GM21447 (cell line): ENCODE measurements around the gene ALK.

Experiments used
- ATAC-seq: cut with Tn5 transposase; IDR thresholded peaks from one replicate; pipeline ENCODE4 v1.9.1; 2021; ENCODE audit not compliant: unreplicated experiment

The ALK gene

DNA sequence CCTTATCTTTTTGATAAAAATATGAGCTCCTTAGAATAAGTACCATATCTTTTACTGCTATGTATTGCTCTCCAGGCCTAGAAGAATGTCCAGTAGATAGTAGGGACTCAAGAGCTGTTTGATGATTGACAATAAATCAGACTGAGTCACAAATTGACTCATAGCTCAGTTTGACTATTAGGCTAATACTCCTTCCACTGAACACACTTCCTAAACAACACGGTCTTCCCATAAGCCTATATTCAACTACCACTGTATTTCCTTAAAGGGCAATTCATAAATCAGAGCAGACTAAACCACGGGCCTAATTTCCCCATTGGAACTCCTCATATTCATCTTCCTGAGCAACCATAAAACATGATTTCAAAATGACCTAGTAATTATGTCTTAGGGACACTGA, 258.5 kb downstream of the ALK start:
- ATAC-seq: no peak

DNA sequence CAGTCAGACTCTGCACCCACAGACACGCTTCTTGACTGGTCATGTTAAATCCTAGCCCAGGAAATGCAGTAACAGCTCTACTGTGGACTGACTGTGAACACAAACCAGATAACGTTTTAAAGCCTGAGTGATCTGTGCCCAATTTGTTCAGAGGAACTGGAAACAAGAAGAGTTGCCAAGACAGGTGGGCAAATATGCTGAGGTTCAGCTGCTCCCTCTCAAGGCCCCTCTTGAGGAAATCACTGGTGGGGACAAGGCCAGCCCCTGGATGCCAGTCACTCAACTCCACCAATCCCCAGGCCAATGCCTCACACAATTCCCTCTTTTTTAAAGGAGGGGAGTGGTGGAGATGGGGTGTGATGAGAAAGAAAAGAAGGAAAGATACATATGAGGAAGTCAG, 261.2 kb downstream of the ALK start:
- no peak for ATAC-seq

DNA sequence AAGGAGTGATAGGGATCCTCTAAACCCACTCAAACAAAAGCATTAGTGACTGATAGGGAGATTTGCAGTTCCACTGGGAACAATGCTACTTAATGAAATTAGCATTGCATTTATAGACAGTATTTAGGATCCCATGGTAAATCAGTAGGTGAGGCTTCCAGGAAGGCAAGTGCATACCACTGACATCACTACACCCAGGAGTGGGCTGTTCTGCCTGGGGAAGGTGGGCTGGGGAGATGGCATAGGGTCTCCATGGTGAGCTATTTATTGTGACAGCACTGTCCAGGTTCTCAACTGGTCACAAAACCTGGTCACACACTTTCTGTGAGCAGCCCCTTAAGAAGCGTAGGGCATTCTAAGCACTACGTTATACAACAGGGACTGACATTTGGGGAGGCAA, 262.2 kb downstream of the ALK start:
- no peak for ATAC-seq

DNA sequence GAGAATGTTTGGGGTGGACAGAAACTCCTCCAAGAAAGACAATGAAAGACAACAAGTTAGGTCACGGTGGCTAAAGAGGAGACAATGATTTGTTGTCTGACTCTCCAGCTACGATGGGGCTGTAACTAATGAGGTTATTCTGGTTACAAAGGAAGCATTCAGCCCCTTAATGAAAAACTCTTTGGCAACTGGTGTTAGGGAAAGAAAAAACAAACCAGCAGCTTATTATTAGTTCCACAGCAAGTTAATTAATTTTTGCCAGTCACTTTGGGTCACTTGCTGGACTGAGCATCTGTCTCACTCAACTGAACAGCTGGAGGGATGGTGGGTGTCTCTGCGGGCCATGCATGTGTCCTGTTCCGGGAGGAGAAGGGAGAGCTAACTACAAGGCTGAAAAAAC, 263.7 kb downstream of the ALK start:
- no peak for ATAC-seq

DNA sequence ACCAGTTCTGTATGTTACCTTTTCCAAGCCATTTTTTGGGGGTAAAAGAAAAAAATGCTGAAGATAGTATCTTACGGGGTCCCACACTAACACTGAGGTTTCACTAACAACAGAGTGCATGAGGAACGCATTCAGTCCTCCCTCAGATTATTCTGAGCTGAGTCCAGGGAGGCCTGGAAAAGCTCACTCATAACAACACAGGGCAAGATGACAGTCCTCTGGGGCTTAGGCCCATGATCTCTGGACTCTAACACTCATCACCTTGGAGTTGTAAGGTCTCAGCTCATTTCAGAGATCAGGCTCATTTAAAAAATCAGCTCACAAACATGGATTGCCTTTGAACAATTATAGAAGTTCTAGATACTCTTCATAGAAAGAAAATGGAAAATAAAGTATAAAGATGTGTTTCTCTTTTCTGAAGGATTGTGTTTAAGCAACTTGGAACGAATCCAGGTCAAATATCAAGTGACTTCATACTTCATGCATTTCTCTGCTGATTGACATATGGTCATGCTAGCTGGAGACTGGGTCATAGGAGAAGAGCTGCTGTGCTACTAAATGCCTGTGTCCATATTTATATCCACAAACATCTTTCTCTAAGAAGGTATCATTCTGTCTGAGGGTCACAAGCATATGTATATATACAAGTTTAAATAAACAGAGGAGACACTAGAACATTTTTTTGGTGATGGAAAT, 265.8 kb downstream of the ALK start:
- no peak for ATAC-seq

DNA sequence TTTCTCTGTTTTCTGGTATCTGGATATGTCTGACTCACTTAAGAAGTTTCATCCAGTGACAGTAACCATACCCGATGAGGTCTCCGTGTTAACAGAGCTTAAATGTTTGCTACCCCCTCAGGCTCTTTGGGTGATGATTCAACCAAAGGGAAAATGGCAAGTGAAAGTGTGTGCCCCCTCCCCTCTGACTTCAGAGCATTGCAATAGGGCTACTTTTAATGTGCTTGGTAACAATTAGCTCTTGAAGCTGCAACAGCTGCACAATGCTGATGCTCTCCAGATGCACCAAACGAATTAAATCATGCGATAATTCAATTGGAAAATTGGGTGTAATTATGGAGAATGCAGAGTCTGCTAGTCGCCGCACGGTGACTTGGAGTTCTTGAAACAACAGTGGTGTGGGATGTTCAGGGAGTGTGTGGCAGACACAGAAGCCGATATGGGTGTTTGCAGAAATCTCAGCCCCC, 270.7 kb downstream of the ALK start:
- no peak for ATAC-seq

DNA sequence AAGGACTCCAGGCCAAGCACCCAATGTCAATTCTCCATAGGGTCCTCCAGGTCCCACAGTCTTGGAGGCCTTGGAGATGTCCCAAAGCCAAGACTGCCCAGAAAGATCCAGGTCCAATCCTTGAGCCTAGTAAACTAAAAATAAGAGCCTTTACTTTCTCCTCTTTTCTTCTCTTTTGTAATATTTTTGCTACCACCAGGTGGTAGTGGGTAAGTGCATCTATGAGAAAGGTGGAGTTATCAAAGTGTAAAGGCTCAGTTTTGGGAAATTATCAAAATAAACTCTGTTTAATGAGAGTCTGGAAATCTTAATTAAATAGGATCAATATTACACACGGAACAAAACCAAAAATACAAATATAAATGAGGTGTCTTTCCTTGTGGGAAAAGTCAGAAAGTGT, 276.4 kb downstream of the ALK start:
- no peak for ATAC-seq

DNA sequence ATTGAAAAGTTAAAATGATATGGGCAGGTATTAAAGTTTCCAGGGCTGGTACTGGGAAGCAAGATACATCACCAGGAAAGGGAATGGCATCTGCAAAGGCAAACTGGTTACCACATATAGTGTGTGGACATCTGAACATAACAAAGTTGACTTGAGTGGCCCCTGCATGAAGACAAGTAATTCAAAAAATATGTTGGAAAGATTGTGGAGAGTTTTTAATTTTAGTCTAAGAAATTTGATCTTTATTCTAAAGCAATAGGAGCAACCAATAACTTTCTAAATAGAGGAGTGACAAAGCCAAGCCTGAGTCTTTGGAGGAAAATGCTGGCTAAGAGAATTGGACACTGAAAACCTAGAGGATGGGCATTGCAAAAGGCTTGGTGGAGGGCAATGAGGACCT, 278.2 kb downstream of the ALK start:
- ATAC-seq: no peak

DNA sequence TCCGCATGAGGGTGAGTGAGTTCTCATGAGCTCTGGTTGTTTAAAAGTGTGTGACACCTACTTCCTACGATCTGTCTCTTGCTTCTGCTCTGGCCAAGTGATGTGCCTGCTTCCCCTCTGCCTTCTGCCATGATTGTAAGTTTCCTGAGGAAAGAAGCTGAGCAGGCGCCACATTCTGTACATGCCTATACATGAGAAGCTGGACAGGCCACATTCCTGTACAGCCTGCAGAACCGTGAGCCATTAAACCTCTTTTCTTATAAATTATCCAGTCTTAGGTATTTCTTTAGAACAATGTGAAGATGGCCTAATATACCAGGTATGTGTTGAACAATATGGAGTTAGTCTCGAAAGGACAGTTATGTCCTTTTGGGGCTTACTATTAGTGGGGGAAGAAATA, 281.0 kb downstream of the ALK start:
- no peak for ATAC-seq

DNA sequence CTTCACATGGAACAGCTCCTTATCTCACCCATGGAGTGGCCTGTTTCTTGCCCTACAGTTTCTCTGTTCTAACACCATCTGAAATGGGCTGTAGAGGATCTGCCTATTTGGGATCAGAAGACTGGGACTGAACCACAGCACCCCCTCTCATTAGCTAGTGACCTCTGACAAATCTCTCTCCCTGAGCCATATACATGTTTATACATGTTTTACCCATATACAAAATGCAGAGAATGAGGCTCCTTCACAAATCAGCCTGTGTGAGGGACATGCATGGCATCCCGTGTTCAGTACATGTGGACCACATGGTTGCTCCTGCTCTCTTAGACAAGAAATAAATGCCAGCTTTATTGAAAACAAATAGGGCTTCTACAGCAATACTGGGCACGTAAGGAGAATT, 282.7 kb downstream of the ALK start:
- ATAC-seq: no peak

DNA sequence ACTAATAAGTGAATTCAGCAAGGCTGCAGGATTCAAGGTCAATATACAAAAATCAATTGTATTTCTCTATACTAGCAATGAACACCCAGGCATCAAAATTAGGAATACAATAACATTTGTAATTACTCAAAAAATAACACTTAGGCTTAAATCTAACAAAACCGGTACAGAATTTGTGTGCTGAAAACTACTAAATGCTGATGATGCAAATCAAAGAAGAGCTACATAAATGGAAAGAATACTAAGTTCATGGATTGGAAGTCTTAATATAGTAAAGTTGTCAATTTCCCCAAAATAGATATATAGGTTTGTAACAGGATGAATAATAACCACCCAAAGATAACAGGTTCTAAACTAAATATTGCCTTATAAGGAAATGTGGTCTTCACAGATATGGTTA, 286.5 kb downstream of the ALK start:
- no peak for ATAC-seq

DNA sequence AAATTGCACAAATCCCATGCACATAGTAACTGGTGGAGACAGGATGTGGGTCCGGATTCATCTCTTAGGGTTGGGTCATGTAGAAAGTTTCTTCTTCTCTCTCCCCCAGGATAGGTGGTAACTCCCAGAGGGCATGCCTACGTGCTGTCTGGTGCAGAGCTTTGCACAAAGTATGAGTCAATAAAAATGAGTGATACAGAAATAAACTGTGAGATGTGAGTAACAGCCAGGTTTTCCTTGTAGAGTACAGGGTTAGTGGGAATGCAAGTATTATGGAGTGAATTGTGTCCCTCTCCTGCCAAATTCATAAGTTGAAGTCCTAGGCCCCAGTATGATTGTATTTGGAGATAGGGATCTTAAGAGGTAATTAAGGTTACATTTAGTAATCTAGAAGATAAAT, 289.4 kb downstream of the ALK start:
- ATAC-seq: no peak

DNA sequence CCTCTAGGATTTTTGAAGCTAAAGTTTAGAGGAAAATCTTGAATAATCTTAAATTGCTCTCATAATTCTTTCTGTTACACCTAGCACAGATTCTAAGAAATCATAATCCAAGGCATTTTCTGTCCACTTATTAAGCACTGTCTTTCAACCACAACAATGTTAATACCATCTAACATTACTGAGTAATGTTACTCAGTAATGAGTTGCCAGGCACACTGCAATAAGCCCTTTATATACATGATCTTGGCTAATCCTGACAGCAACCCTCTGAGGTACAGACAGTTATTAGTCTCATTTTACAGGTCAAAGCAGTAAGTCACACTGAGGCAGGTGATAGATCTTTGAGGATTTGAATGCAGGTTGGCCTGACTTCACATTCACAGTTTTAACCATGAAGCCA, 291.9 kb downstream of the ALK start:
- ATAC-seq: no peak

DNA sequence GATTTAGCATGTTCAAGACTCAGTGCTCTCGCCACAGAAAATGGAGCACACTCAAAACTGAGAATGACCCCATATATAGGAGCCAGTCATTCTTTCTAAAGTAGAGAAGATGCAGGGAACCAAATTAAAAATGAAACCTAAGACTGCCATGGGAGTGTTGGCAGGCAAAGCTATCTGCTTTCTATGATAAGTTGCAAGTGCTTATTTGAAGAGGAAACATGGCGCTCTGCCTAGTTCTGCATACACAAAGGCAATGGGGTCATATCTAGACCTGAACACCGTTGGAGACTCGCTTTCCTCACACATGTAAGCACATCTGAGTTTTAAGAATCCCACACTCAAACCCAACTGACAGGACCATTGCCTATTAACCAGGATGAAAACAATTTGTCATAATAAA, 292.5 kb downstream of the ALK start:
- no peak for ATAC-seq

DNA sequence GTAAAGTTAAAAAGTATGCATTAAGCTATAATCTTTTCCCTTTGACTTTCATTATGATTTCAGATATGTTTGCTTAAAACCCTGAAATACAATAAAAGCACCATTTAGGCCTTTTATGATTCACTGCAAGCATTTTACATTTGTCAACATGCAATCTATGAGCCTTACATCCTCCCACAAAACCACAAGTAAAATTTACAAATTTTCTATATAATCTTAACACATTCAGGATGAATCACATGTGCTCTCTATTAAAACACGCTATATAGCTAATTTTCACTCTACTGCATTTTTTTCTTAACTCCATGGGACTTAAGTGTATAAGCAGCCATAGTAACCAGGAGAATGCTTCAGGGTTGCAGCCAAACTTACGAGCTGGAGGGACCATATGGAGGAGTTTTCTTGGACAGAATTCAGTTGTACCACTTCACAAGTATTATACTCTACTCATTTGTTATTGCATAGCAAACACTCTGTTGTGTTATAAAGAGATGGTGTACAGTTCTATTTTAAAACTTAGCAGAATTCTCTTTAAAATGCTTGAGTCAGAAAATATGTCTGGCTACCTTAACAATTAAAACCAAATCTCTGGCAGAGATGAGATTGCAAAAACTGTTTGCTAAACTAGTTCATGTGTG, 293.2 kb downstream of the ALK start:
- ATAC-seq: no peak

DNA sequence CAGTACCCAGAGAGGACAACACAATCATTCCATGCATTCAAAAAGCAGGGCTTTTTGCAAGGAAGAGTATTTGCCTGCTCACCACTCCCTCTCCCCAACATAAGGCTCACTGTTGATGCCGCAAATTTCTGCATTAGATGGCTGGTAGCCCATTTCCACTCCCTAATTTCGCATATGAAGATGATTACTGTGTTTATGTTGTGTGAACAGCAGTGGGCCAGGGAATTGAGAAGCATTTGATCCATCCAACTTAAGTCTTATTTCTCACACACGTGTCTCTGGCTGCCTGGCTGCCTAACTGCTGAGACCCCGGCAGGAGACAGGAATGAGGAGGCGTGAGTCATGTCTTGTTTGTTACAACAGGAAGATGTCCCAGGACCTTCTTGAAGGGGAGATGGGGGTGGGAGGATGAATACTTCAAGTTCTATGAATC, 294.1 kb downstream of the ALK start:
- no peak for ATAC-seq

DNA sequence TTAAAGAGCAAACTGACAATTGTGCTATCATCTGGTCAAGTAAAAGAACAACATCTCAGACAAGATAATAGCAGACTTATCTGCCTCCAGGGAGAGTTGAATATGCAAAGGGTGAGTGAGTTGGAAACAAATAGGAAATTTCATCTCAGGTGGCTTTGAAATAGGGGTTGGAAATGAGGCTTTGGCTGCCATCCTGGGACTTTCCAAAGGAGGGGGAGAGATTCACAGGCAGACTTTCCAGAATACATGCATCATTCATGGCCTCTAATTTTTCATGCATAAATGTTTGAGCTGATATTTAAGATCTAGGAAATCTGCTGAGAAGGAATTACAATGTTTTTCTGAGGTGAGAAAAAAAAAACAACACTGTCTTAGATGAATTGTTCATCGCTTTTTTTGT, 300.5 kb downstream of the ALK start:
- no peak for ATAC-seq

DNA sequence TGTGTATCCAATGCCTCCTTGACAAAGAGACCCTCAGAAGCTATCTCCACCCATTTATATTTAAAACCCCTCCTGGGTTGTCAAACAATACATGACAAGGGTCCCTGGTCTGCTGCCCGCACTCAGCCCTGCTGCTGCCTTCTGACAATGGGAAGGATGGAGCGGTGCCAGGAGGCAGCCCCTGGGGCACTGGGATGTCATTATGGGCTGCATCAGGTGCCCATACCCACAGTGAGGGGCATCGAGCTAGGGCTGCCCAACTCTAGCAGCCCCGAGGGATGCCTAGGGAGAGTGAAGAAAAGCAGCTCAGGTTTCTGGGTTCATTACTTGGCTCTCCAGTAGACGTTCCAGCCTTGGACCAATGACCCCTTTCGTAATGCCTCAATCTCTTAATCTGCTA, 301.7 kb downstream of the ALK start:
- ATAC-seq: no peak

DNA sequence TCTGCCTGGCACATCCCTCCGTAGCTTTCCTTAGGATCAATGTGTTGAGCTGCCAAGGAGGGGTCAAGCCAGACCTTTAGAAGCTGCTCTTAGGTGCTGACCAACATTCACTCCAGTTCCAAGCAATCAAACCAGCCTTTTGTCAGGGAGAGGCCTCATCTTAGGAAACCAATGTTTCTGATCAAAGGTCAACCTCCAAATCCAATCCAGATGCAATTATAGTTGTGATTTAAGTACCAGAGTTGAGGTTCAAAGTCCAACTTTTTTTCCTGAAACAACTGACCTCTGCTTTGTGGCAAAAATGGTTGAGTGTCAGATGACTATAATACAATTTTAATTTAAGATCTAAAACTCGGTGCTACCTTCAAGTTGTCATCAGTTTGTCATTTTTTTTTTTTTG, 303.4 kb downstream of the ALK start:
- ATAC-seq: no peak

DNA sequence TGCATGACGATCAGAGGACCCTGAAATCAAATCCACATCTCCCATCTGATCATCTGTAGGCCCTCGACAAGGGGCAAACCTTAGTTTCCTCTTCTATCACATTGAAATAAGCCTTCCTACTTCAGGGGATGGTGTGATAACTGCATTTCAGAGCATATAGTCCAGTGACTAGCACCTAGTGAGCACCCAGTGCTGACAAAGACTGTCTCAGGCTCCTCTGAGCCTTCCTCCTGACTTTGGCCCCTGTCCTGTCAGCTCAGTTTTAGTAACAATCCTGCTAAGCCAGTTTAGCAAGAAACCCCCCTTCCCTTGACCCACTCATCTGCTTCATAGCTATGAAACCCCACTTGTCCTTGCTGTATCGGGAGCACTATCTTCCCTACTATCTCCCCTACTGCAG, 304.0 kb downstream of the ALK start:
- ATAC-seq: no peak

DNA sequence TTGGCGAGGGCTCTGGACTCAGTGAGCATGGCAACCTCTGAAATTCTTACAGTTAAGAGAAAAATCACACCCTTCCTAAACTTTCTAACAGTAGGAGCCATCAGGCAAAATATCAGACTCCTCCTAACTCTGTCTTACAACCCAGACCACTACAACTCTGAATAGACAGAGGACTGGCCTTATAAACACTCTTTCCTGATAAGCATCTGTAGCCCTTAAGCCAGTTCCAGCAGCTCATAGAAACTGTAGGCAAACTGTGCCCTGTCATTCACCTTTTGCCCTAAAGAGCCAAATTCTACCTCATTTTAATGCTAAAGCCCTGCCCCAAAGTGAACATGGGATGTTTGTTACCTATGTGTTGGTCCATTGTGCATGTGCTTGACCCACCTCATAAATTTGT, 304.8 kb downstream of the ALK start:
- ATAC-seq: no peak

DNA sequence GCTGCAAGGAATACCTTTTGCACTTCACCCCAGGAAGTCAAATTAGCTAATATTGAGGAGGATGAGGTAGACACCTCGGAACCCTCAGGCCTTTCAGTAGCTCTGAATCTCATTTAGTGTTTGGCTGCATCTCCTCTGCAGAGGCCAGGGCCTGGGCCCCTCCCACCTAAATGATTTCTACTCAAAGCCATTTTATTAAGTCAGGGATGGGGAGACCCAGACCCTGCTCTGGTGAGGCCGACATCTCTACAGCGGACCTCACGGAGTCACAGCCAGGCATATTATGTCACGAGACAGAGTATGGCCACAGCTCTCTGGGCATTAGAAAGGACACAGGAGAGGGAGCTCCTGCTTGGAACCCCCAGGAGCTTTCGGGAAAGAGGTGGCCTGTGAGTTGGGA, 305.5 kb downstream of the ALK start:
- no peak for ATAC-seq

DNA sequence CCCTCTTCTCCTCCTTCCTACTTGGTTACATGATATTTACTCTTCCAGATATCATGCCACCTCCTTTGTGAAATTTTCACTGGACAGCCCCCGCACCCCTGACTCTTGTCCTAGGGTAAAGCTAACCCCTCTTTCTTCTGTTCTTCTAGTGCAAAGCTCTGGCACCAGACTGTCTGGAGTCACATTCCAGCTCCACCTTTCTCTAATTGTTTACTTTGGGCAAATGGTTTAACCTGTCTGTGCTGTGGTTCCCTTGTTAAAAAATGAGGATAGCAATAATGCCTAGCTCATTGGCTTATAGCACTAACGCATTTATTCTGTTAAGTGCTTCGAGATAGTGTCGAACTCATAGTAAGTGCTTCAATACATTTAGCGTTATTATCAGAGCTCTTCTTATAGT, 306.2 kb downstream of the ALK start:
- no peak for ATAC-seq
